Measurements from ENCODE around the gene BRIP1.

The BRIP1 gene

DNA sequence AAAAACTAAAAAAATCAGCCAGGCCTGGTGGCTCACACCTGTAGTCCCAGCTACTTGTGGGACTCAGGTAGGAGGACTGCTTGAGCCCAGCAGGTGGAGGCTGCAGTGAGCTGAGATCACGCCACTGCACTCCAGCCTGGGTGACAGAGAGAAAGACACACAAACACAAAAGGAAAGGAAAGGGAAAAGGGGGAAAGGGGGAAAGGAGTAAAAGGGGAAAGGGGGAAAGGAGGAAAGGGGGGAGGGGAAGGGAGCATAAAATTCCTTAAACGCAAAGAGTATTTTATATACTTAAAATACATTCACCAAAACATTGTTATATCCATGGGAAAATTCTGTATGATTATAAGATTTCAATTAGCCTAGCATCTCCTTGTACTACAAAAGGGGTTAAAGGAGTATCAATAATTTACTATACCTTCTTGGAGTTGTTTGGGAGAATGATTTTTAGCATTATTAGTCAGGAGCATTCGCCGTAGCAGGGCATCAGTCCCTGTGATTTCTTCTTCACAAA is 17.3 kb upstream of the BRIP1 start:
- H3K36me3 ChIP-seq (ENCODE audit: insufficient read depth, low read length) = peaks cover 23% of the 10 kb centered on the region
- no peak overlapping the region for H3K4me2 ChIP-seq (ENCODE audit: low read length)
- no peak overlapping the region for H3K4me3 ChIP-seq (ENCODE audit: low read length)
- H3K9me3 ChIP-seq (replicated peaks; ENCODE audit: low read length) = no peaks in the 10 kb centered on the region
- no peaks in the 10 kb centered on the region for H3K4me1 ChIP-seq (ENCODE audit: control insufficient read depth, insufficient read depth, low read length)
- H3K9ac ChIP-seq (ENCODE audit: low read depth, low read length) = no peak overlapping the region
- H3K27me3 ChIP-seq (ENCODE audit: control insufficient read depth, insufficient read depth, low read length) = no peaks in the 10 kb centered on the region

- Histone ChIP-seq H3K9ac (ENCODE audit: low read depth, low read length) (no peak overlapping the region), H3K36me3 (ENCODE audit: insufficient read depth, low read length) (peaks cover 23% of the 10 kb centered on the region), H3K4me2 (ENCODE audit: low read length) (no peak overlapping the region), H3K9me3 (replicated peaks; ENCODE audit: low read length) (no peaks in the 10 kb centered on the region), H3K4me3 (ENCODE audit: low read length) (no peak overlapping the region), H3K27me3 (ENCODE audit: control insufficient read depth, insufficient read depth, low read length) (no peaks in the 10 kb centered on the region), H3K4me1 (ENCODE audit: control insufficient read depth, insufficient read depth, low read length) (no peaks in the 10 kb centered on the region)
Observed at GRCh38 chr17:61878984-61879612, 15.8 kb upstream of the BRIP1 start.

GRCh38 chr17:61878520-61878919 is 15.2 kb upstream of the BRIP1 start:
- H3K36me3 ChIP-seq (ENCODE audit: insufficient read depth, low read length) = peaks cover 23% of the 10 kb centered on the region
- no peaks in the 10 kb centered on the region for H3K27me3 ChIP-seq (ENCODE audit: control insufficient read depth, insufficient read depth, low read length)
- H3K9me3 ChIP-seq (replicated peaks; ENCODE audit: low read length) = no peaks in the 10 kb centered on the region
- H3K4me2 ChIP-seq (ENCODE audit: low read length) = no peak overlapping the region
- H3K4me3 ChIP-seq (ENCODE audit: low read length) = no peak overlapping the region
- H3K9ac ChIP-seq (ENCODE audit: low read depth, low read length) = no peak overlapping the region
- no peaks in the 10 kb centered on the region for H3K4me1 ChIP-seq (ENCODE audit: control insufficient read depth, insufficient read depth, low read length)

GRCh38 chr17:61877837-61878236 is 14.5 kb upstream of the BRIP1 start:
- Histone ChIP-seq H3K4me3 (ENCODE audit: low read length) (no peak overlapping the region), H3K4me2 (ENCODE audit: low read length) (no peak overlapping the region), H3K27me3 (ENCODE audit: control insufficient read depth, insufficient read depth, low read length) (no peaks in the 10 kb centered on the region), H3K9ac (ENCODE audit: low read depth, low read length) (no peak overlapping the region), H3K36me3 (ENCODE audit: insufficient read depth, low read length) (peaks cover 21% of the 10 kb centered on the region), H3K9me3 (replicated peaks; ENCODE audit: low read length) (no peaks in the 10 kb centered on the region), H3K4me1 (ENCODE audit: control insufficient read depth, insufficient read depth, low read length) (no peaks in the 10 kb centered on the region)

DNA sequence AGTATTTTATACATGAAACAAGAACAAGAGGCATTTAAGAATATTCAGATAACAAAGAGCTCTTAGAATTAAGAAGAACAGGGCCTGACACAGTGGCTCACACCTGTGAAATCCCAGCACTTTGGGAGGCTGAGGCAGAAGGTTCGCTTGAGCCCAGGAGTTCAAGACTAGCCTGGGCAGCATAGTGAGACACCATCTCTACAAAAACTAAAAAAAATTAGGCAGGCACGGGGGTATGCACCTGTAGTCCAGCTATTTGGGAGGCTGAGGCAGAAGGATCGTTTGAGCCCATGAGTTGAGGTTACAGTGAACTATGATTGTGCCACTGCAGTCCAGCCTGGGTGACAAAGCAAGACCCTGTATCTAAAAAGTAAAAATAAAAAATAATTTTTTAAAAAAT is 12.5 kb upstream of the BRIP1 start:
- peaks cover 21% of the 10 kb centered on the region for H3K36me3 ChIP-seq (ENCODE audit: insufficient read depth, low read length)
- H3K4me1 ChIP-seq (ENCODE audit: control insufficient read depth, insufficient read depth, low read length) = no peaks in the 10 kb centered on the region
- H3K9me3 ChIP-seq (replicated peaks; ENCODE audit: low read length) = no peaks in the 10 kb centered on the region
- H3K4me3 ChIP-seq (ENCODE audit: low read length) = no peak overlapping the region
- no peak overlapping the region for H3K9ac ChIP-seq (ENCODE audit: low read depth, low read length)
- H3K27me3 ChIP-seq (ENCODE audit: control insufficient read depth, insufficient read depth, low read length) = no peaks in the 10 kb centered on the region
- H3K4me2 ChIP-seq (ENCODE audit: low read length) = no peak overlapping the region

DNA sequence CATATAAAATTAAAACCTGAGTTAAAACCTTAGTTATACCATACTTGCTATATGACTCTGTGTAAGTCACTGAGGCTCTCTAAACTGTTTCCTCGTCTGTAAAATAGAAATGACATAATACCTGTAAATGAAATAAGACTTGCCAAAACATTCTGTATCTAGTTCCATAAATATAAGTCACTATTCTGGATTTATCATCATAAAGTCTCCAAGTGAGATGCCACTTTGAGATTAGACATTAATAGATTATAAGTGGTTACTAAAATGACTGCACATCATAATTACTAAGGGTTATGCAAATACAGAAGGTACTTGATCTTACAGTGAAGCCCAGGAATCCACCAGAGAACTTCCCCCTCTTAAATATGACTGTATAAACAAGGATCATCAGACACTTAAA is 12.0 kb upstream of the BRIP1 start:
- Histone ChIP-seq H3K4me3 (ENCODE audit: low read length) (no peak overlapping the region), H3K36me3 (ENCODE audit: insufficient read depth, low read length) (peaks cover 26% of the 10 kb centered on the region), H3K4me2 (ENCODE audit: low read length) (no peak overlapping the region), H3K4me1 (ENCODE audit: control insufficient read depth, insufficient read depth, low read length) (no peaks in the 10 kb centered on the region), H3K9ac (ENCODE audit: low read depth, low read length) (no peak overlapping the region), H3K9me3 (replicated peaks; ENCODE audit: low read length) (no peaks in the 10 kb centered on the region), H3K27me3 (ENCODE audit: control insufficient read depth, insufficient read depth, low read length) (no peaks in the 10 kb centered on the region)

DNA sequence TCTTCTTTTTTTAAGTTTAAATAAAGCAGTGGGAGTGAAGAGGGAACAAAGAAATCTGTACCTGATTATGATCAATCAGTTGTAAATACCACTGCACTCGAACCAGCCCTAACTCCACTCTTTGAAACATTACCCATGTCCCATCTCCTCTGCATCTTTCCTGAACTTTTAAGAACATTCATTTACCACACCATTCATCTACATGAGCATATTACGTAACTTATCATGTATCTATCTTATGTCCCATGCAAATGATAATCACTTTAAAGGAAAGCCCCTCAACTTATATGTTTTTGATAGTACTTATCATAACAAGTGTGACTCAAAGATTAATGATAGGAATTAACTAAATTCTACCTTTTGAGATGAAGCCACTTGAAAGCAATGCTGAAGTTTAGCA is 10.7 kb upstream of the BRIP1 start:
- H3K4me2 ChIP-seq (ENCODE audit: low read length) = no peak overlapping the region
- H3K9me3 ChIP-seq (replicated peaks; ENCODE audit: low read length) = no peaks in the 10 kb centered on the region
- H3K4me3 ChIP-seq (ENCODE audit: low read length) = no peak overlapping the region
- H3K36me3 ChIP-seq (ENCODE audit: insufficient read depth, low read length) = peaks cover 32% of the 10 kb centered on the region
- no peak overlapping the region for H3K9ac ChIP-seq (ENCODE audit: low read depth, low read length)
- H3K27me3 ChIP-seq (ENCODE audit: control insufficient read depth, insufficient read depth, low read length) = no peaks in the 10 kb centered on the region
- H3K4me1 ChIP-seq (ENCODE audit: control insufficient read depth, insufficient read depth, low read length) = no peaks in the 10 kb centered on the region

GRCh38 chr17:61872099-61872498 is 8.8 kb upstream of the BRIP1 start:
- Histone ChIP-seq H3K36me3 (ENCODE audit: insufficient read depth, low read length) (peaks cover 38% of the 10 kb centered on the region), H3K27me3 (ENCODE audit: control insufficient read depth, insufficient read depth, low read length) (no peaks in the 10 kb centered on the region), H3K4me1 (ENCODE audit: control insufficient read depth, insufficient read depth, low read length) (no peaks in the 10 kb centered on the region), H3K9me3 (replicated peaks; ENCODE audit: low read length) (no peaks in the 10 kb centered on the region), H3K4me3 (ENCODE audit: low read length) (no peak overlapping the region), H3K4me2 (ENCODE audit: low read length) (no peak overlapping the region), H3K9ac (ENCODE audit: low read depth, low read length) (no peak overlapping the region)

GRCh38 chr17:61869138-61869537 is 5.8 kb upstream of the BRIP1 start:
- Histone ChIP-seq H3K36me3 (ENCODE audit: insufficient read depth, low read length) (peaks cover 38% of the 10 kb centered on the region), H3K4me2 (ENCODE audit: low read length) (no peak overlapping the region), H3K27me3 (ENCODE audit: control insufficient read depth, insufficient read depth, low read length) (no peaks in the 10 kb centered on the region), H3K9me3 (replicated peaks; ENCODE audit: low read length) (no peaks in the 10 kb centered on the region), H3K4me1 (ENCODE audit: control insufficient read depth, insufficient read depth, low read length) (peaks cover 3% of the 10 kb centered on the region), H3K9ac (ENCODE audit: low read depth, low read length) (no peak overlapping the region), H3K4me3 (ENCODE audit: low read length) (no peak overlapping the region)

DNA sequence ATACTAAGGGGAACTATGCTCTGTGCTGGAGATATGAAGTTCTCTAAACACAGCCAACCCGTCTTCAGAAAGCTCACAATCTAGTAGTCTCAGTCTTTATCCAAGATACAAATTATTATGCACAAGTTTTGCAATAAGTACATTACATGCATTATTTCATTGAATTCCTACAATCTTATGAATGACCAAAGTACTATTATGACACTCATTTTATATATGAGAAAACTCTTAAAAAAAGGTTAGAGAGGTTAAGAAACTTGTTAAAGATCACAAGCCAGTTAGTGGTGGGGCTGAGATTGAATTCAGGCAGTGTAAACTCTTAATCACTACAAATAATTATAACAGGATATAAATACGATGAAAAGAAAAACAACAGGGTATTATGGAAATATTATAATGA is 4.7 kb upstream of the BRIP1 start:
- Histone ChIP-seq H3K9me3 (replicated peaks; ENCODE audit: low read length) (no peaks in the 10 kb centered on the region), H3K4me1 (ENCODE audit: control insufficient read depth, insufficient read depth, low read length) (peaks cover 5% of the 10 kb centered on the region), H3K4me3 (ENCODE audit: low read length) (no peak overlapping the region), H3K4me2 (ENCODE audit: low read length) (no peak overlapping the region), H3K36me3 (ENCODE audit: insufficient read depth, low read length) (peaks cover 35% of the 10 kb centered on the region), H3K9ac (ENCODE audit: low read depth, low read length) (no peak overlapping the region), H3K27me3 (ENCODE audit: control insufficient read depth, insufficient read depth, low read length) (no peaks in the 10 kb centered on the region)

GRCh38 chr17:61867033-61867432 is 3.7 kb upstream of the BRIP1 start:
- peaks cover 33% of the 10 kb centered on the region for H3K36me3 ChIP-seq (ENCODE audit: insufficient read depth, low read length)
- no peaks in the 10 kb centered on the region for H3K9me3 ChIP-seq (replicated peaks; ENCODE audit: low read length)
- no peaks in the 10 kb centered on the region for H3K27me3 ChIP-seq (ENCODE audit: control insufficient read depth, insufficient read depth, low read length)
- no peak overlapping the region for H3K4me3 ChIP-seq (ENCODE audit: low read length)
- H3K9ac ChIP-seq (ENCODE audit: low read depth, low read length) = no peak overlapping the region
- H3K4me1 ChIP-seq (ENCODE audit: control insufficient read depth, insufficient read depth, low read length) = peaks cover 12% of the 10 kb centered on the region
- H3K4me2 ChIP-seq (ENCODE audit: low read length) = no peak overlapping the region

DNA sequence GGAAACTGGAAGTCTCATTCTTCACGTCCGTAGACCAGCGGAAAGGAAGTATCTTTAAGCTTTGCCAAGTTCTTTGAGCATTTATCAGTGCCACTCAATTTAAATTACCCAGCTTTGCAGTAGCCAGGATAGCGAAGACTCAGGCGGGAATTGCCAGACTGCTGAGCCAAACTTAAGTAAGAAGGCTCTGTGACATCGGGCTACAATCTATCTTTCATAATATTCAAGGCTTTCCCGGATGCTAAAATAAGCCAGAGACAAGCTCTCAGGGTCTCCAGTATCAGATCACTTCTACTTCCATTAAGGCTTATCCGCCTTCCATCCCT is 436 bp upstream of the BRIP1 start:
- Histone ChIP-seq H3K27me3 (ENCODE audit: control insufficient read depth, insufficient read depth, low read length) (no peaks in the 10 kb centered on the region), H3K9ac (ENCODE audit: low read depth, low read length) (peak overlapping the region; percentile 84), H3K36me3 (ENCODE audit: insufficient read depth, low read length) (peaks cover 14% of the 10 kb centered on the region), H3K9me3 (replicated peaks; ENCODE audit: low read length) (no peaks in the 10 kb centered on the region), H3K4me2 (ENCODE audit: low read length) (peak overlapping the region; percentile 91), H3K4me1 (ENCODE audit: control insufficient read depth, insufficient read depth, low read length) (peaks cover 17% of the 10 kb centered on the region), H3K4me3 (ENCODE audit: low read length) (peak overlapping the region; percentile 91)
